Iris pigment epithelial cell (primary cell): ENCODE results near the gene CRIP2.

Experiments used
- DNase-seq: peaks from one replicate; pipeline ENCODE4 v3.0.0-alpha.2; 2011; ENCODE audit warnings: low read depth

CRIP2 gene, protein sequence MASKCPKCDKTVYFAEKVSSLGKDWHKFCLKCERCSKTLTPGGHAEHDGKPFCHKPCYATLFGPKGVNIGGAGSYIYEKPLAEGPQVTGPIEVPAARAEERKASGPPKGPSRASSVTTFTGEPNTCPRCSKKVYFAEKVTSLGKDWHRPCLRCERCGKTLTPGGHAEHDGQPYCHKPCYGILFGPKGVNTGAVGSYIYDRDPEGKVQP

GRCh38 chr14:105474483-105475268, at the start of gene CRIP2:
TSS of gene CRIP2 (plus strand) at chr14:105474821. CDS start at chr14:105474863, 42 bp downstream.
- DNase-seq: peak; percentile 40

- DNase-seq: no peak
Measured at GRCh38 chr14:105424861-105425260, 49.8 kb upstream of the CRIP2 start.

GRCh38 chr14:105425823-105426247, 48.8 kb upstream of the CRIP2 start:
- DNase-seq: no peak

- no peak for DNase-seq
Measured at GRCh38 chr14:105426416-105427130, 48.0 kb upstream of the CRIP2 start.

- no peak for DNase-seq
Measured at GRCh38 chr14:105427412-105427811, 47.2 kb upstream of the CRIP2 start.

- DNase-seq: no peak
Measured at GRCh38 chr14:105427936-105428485, 46.6 kb upstream of the CRIP2 start.

GRCh38 chr14:105430042-105430441, 44.6 kb upstream of the CRIP2 start:
- no peak for DNase-seq

DNA sequence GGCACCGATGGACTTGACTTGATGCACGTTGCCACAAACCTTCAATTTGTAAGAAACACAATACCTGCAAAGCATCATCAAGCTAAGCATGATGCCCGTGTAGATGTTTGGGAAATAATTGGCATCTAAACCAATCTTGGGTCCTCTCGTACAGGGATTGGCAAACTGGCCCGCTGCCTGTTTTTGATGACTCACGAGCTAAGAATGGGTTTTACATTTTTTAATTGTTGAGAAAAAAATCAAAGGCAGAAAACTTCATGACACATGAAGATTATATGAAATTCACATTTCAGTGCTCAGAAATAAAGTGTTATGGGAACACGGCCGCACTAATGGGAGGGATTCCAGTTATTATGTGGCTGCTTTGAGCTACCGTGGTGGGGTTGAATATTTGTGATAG, 44.1 kb upstream of the CRIP2 start:
- peak; percentile 77 for DNase-seq

GRCh38 chr14:105431256-105431655, 43.4 kb upstream of the CRIP2 start:
- no peak for DNase-seq

GRCh38 chr14:105432657-105433056, 42.0 kb upstream of the CRIP2 start:
- DNase-seq: no peak

GRCh38 chr14:105433161-105433605, 41.4 kb upstream of the CRIP2 start:
- DNase-seq: no peak

- no peak for DNase-seq
Measured at GRCh38 chr14:105436402-105436801, 38.2 kb upstream of the CRIP2 start.

GRCh38 chr14:105436891-105437722, 37.5 kb upstream of the CRIP2 start:
- no peak for DNase-seq

DNA sequence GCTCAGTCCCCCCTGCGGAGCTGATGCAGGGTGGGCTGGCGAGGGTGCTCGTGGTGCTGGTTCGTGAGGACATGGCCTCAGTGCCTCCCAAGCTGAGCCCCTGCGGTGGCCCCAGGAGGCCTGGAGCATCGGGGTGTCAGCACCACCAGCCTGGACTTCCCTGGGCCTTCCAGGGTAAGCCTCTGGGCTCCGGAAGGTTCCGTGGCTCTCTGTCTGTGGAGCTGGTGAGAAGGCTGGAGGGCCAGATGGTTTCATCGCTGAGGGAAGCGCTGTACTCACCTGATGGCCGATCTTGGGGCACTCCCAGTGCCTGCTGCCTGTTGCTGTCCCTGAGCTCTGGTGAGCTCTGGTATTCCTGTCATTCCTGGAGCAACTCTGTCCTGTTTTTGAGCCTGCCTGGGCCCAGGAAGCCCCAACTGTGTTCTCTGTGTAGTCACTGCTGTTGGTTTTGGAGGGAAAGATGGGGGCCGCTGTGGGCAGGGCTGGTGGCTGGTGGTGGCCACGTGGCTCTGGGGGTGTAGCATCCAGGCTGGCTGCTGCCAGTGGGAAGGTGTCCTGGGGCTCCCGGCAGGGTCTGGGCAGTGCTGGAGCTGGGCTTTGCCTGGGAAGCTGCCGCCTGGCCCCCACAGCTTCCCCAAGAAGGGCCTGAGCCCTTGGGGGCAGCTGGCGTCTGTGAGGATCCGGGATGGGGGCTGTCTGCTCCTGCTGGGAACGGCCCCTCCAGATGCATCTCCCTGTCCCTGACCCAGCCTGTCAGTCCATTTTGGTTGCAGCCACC, 36.7 kb upstream of the CRIP2 start:
- no peak for DNase-seq

- DNase-seq: no peak
Measured at GRCh38 chr14:105439179-105439578, 35.4 kb upstream of the CRIP2 start.

DNA sequence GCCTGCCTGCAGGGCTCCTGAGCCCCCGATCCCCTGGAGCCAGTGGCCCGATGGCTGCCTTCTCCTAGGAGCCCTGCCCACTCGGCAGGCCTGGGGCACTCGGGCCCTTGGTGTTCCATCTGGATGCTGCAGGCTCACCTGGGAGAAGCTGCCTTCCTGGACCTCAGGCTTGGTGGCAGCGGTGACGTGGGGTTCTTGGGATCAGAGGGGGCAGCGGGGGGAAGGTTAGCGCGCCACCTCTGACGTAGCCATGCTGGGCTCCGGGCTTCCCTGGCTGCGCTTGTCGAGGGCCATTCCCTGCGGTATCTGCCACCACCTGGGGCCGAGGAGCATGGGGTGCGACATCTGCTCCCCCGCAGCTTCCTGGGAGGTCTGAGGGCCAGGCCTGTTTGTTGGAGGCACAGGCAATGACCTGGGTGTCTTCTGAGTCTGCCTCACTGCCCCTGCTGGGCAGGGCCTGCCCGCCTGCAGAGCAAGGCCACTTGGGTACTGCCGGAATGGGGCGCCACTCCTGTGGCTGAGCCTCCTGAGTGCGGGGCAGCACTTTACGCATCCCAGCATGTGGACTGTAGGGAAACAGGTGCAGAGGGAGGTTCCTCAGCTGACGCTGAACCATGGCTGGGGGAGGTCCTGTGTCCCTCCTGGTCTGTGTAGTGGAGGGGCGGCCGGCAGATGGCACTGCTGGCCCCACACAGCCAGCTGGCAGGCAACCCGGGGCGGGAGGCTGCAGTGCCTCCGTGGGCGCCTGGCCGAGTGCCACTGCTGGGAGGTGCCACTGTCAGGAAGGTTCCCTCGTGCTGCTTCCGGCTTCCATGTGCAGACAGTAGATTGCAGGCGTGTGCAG, 34.7 kb upstream of the CRIP2 start:
- no peak for DNase-seq

DNA sequence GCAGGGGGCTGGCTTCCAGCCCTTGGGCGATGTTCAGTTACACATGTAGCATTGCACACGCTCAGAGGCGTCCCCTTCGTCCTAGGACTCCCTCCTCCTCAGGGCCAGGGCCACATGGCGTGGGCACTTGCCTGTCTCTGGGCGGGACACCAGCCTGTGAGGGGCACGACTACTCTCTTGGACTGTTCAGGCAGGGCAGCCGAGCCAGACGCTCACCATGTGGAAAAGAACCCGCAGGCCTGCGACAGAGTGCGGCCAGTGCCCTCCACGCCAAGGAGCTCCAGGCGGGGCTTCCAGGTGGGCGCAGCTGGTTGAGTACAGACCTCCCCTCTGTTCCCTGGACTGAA, 34.1 kb upstream of the CRIP2 start:
- no peak for DNase-seq

GRCh38 chr14:105440992-105441391, 33.6 kb upstream of the CRIP2 start:
- DNase-seq: no peak

DNA sequence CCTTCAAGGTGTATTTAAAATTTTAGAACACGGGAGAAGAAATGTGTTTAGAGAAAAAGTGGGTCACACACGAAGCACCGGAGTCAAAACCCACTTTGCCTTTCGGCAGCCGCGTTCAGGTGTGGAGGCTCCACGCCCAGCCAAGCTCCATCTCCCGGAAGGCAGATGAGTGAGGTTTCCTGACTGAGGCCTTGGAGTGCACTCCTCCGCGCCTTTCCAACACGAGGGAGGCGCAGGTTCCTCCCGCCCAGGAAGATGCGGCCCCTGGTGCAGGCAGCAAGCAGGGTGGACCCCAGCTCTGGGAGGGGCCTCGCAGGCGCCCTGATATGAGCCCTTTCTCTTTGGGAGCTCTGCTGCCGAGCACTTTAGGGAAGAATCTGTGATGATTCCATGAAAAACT, 32.5 kb upstream of the CRIP2 start:
- no peak for DNase-seq

GRCh38 chr14:105442834-105443233, 31.8 kb upstream of the CRIP2 start:
- no peak for DNase-seq
